Measurements from ENCODE around the gene CYP39A1. TPM values are rescaled to one million over a fixed set of nuclear protein-coding genes. Genes with fewer than 3 reads are reported as not detected.

The CYP39A1 gene
- total and polyA plus RNA-seq, 2 experiments from 2014 or later, result 1.5 to 3.5 TPM

DNA sequence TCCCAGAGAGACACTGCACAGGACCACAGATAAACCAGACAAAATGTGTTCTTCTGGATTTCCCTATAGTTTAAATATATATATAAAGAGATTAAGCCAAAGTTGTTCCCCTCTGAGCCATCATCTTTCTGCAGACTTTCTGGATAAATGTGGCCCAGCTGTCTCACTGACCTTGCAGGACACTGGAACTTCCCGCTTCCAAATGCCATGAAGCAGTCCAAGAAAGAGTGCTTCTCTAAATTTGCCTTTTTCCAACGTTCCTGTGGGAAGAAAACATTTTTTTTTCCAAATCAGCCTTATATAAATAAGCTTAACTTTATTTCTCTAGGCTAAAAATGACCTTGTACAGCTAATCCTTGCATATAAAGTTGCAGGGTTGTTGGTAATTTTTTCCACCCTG, 65.7 kb downstream of the CYP39A1 start:
- Histone ChIP-seq H4K20me1 (replicated peaks; ENCODE audit: insufficient read depth) (no peaks in the 10 kb centered on the region), H3K79me2 (replicated peaks; ENCODE audit: insufficient read depth) (no peaks in the 10 kb centered on the region), H3K4me2 (no peak overlapping the region), H3K36me3 (ENCODE audit: insufficient read depth) (no peaks in the 10 kb centered on the region), H3K9me2 (ENCODE audit: insufficient read depth) (no peaks in the 10 kb centered on the region), H2AFZ (no peak overlapping the region), H3K4me1 (ENCODE audit: insufficient read depth) (no peaks in the 10 kb centered on the region), H3F3A (replicated peaks; ENCODE audit: low read depth) (no peaks in the 10 kb centered on the region), H3K4me3 (no peak overlapping the region), H3K27ac (ENCODE audit: low read depth) (no peak overlapping the region), H3K27me3 (ENCODE audit: insufficient read depth) (no peaks in the 10 kb centered on the region)
- no peak for DNase-seq (ENCODE audit: low spot score)
- no peak overlapping the region for H3K4me3 Mint-ChIP-seq
- TF ChIP-seq JUNB (IDR thresholded peaks at IDR 0.05; ENCODE audit: unreplicated experiment) (no peak), CREB1 (CRISPR knock-in tag; IDR thresholded peaks at IDR 0.05; ENCODE audit: low read depth) (no peak), EZH2phosphoT487 (IDR thresholded peaks at IDR 0.05; ENCODE audit: unreplicated experiment) (no peak), ZNF114 (CRISPR knock-in tag; IDR thresholded peaks at IDR 0.05) (no peak), NANOG (IDR thresholded peaks at IDR 0.05; ENCODE audit: borderline replicate concordance) (no peak), EZH2 (IDR thresholded peaks at IDR 0.05; ENCODE audit: low read depth, unreplicated experiment) (no peak), STAT1 (IDR thresholded peaks at IDR 0.05; ENCODE audit: unreplicated experiment) (no peak), POLR2AphosphoS5 (IDR thresholded peaks at IDR 0.05; ENCODE audit: low read depth) (no peak), ZNF331 (CRISPR knock-in tag; IDR thresholded peaks at IDR 0.05; ENCODE audit: low read depth) (no peak)
- TF ChIP-seq, protein P1, sequence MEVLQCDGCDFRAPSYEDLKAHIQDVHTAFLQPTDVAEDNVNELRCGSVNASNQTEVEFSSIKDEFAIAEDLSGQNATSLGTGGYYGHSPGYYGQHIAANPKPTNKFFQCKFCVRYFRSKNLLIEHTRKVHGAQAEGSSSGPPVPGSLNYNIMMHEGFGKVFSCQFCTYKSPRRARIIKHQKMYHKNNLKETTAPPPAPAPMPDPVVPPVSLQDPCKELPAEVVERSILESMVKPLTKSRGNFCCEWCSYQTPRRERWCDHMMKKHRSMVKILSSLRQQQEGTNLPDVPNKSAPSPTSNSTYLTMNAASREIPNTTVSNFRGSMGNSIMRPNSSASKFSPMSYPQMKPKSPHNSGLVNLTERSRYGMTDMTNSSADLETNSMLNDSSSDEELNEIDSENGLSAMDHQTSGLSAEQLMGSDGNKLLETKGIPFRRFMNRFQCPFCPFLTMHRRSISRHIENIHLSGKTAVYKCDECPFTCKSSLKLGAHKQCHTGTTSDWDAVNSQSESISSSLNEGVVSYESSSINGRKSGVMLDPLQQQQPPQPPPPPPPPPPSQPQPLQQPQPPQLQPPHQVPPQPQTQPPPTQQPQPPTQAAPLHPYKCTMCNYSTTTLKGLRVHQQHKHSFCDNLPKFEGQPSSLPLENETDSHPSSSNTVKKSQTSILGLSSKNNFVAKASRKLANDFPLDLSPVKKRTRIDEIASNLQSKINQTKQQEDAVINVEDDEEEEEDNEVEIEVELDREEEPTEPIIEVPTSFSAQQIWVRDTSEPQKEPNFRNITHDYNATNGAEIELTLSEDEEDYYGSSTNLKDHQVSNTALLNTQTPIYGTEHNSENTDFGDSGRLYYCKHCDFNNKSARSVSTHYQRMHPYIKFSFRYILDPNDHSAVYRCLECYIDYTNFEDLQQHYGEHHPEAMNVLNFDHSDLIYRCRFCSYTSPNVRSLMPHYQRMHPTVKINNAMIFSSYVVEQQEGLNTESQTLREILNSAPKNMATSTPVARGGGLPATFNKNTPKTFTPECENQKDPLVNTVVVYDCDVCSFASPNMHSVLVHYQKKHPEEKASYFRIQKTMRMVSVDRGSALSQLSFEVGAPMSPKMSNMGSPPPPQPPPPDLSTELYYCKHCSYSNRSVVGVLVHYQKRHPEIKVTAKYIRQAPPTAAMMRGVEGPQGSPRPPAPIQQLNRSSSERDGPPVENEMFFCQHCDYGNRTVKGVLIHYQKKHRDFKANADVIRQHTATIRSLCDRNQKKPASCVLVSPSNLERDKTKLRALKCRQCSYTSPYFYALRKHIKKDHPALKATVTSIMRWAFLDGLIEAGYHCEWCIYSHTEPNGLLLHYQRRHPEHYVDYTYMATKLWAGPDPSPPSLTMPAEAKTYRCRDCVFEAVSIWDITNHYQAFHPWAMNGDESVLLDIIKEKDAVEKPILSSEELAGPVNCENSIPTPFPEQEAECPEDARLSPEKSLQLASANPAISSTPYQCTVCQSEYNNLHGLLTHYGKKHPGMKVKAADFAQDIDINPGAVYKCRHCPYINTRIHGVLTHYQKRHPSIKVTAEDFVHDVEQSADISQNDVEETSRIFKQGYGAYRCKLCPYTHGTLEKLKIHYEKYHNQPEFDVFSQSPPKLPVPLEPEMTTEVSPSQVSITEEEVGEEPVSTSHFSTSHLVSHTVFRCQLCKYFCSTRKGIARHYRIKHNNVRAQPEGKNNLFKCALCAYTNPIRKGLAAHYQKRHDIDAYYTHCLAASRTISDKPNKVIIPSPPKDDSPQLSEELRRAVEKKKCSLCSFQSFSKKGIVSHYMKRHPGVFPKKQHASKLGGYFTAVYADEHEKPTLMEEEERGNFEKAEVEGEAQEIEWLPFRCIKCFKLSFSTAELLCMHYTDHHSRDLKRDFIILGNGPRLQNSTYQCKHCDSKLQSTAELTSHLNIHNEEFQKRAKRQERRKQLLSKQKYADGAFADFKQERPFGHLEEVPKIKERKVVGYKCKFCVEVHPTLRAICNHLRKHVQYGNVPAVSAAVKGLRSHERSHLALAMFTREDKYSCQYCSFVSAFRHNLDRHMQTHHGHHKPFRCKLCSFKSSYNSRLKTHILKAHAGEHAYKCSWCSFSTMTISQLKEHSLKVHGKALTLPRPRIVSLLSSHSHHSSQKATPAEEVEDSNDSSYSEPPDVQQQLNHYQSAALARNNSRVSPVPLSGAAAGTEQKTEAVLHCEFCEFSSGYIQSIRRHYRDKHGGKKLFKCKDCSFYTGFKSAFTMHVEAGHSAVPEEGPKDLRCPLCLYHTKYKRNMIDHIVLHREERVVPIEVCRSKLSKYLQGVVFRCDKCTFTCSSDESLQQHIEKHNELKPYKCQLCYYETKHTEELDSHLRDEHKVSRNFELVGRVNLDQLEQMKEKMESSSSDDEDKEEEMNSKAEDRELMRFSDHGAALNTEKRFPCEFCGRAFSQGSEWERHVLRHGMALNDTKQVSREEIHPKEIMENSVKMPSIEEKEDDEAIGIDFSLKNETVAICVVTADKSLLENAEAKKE (CRISPR knock-in tag; IDR thresholded peaks at IDR 0.05), result no peak
- TF ChIP-seq, protein P2, sequence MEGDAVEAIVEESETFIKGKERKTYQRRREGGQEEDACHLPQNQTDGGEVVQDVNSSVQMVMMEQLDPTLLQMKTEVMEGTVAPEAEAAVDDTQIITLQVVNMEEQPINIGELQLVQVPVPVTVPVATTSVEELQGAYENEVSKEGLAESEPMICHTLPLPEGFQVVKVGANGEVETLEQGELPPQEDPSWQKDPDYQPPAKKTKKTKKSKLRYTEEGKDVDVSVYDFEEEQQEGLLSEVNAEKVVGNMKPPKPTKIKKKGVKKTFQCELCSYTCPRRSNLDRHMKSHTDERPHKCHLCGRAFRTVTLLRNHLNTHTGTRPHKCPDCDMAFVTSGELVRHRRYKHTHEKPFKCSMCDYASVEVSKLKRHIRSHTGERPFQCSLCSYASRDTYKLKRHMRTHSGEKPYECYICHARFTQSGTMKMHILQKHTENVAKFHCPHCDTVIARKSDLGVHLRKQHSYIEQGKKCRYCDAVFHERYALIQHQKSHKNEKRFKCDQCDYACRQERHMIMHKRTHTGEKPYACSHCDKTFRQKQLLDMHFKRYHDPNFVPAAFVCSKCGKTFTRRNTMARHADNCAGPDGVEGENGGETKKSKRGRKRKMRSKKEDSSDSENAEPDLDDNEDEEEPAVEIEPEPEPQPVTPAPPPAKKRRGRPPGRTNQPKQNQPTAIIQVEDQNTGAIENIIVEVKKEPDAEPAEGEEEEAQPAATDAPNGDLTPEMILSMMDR (conservative IDR thresholded peaks at IDR 0.05; ENCODE audit: low read depth in 2 of 2), result no peak
- TF ChIP-seq, protein P3, sequence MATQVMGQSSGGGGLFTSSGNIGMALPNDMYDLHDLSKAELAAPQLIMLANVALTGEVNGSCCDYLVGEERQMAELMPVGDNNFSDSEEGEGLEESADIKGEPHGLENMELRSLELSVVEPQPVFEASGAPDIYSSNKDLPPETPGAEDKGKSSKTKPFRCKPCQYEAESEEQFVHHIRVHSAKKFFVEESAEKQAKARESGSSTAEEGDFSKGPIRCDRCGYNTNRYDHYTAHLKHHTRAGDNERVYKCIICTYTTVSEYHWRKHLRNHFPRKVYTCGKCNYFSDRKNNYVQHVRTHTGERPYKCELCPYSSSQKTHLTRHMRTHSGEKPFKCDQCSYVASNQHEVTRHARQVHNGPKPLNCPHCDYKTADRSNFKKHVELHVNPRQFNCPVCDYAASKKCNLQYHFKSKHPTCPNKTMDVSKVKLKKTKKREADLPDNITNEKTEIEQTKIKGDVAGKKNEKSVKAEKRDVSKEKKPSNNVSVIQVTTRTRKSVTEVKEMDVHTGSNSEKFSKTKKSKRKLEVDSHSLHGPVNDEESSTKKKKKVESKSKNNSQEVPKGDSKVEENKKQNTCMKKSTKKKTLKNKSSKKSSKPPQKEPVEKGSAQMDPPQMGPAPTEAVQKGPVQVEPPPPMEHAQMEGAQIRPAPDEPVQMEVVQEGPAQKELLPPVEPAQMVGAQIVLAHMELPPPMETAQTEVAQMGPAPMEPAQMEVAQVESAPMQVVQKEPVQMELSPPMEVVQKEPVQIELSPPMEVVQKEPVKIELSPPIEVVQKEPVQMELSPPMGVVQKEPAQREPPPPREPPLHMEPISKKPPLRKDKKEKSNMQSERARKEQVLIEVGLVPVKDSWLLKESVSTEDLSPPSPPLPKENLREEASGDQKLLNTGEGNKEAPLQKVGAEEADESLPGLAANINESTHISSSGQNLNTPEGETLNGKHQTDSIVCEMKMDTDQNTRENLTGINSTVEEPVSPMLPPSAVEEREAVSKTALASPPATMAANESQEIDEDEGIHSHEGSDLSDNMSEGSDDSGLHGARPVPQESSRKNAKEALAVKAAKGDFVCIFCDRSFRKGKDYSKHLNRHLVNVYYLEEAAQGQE (IDR thresholded peaks at IDR 0.05; ENCODE audit: unreplicated experiment), result no peak
- TF ChIP-seq, protein P4, sequence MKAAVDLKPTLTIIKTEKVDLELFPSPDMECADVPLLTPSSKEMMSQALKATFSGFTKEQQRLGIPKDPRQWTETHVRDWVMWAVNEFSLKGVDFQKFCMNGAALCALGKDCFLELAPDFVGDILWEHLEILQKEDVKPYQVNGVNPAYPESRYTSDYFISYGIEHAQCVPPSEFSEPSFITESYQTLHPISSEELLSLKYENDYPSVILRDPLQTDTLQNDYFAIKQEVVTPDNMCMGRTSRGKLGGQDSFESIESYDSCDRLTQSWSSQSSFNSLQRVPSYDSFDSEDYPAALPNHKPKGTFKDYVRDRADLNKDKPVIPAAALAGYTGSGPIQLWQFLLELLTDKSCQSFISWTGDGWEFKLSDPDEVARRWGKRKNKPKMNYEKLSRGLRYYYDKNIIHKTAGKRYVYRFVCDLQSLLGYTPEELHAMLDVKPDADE (IDR thresholded peaks at IDR 0.05), result no peak
- H3K27ac Mint-ChIP-seq, result no peak overlapping the region
- H3K36me3 Mint-ChIP-seq (ENCODE audit: low read depth), result no peaks in the 10 kb centered on the region
- 0 out of 3 replicates have a peak, but pooled peaks cover 3% of the 10 kb centered on the region for H3K4me1 Mint-ChIP-seq
- no peak for ATAC-seq
- no peaks in the 10 kb centered on the region for H3K27me3 Mint-ChIP-seq (ENCODE audit: insufficient read depth, low read depth, poor library complexity)
- H3K9me3 Mint-ChIP-seq, result no peaks in the 10 kb centered on the region
